Choroid plexus epithelial cell (primary cell): ENCODE measurements around the gene DACT1.

Experiments used
- DNase-seq: peaks from one replicate; pipeline ENCODE4 v3.0.0-alpha.2; 2010; ENCODE audit warnings: low read depth
- H3K4me3 ChIP-seq: 2 replicates; pipeline ENCODE4 v1.5.1; 2011; ENCODE audit warnings: low read depth, mild to moderate bottlenecking, control low read depth, low read length, moderate library complexity
- CTCF ChIP-seq: conservative IDR thresholded peaks from 2 replicates; pipeline ENCODE4 v1.5.1; 2011; ENCODE audit warnings: low read depth, mild to moderate bottlenecking, control low read depth, inconsistent platforms, low read length, moderate library complexity

Gene DACT1

GRCh38 chr14:58695514-58695913 is 57.8 kb downstream of the DACT1 start:
- no peak overlapping the region for H3K4me3 ChIP-seq
- TF ChIP-seq CTCF: no peak
- DNase-seq: no peak

- no peak for DNase-seq
- no peak overlapping the region for H3K4me3 ChIP-seq
Observed at GRCh38 chr14:58697266-58697929, 59.6 kb downstream of the DACT1 start.

More at GRCh38 chr14:58697266-58697929, 59.6 kb downstream of the DACT1 start:
- TF ChIP-seq CTCF: no peak
